Measurements from ENCODE around the gene AHSP. TPM values are rescaled to one million over a fixed set of nuclear protein-coding genes. Genes with fewer than 3 reads are reported as not detected.
"Not testable (repeated sequence)": the region's sequence is repeated elsewhere in the genome, so short reads cannot be mapped to it uniquely, and the experiment has no call there.

Gene AHSP, protein sequence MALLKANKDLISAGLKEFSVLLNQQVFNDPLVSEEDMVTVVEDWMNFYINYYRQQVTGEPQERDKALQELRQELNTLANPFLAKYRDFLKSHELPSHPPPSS
- polyA plus RNA-seq: not detected

DNA sequence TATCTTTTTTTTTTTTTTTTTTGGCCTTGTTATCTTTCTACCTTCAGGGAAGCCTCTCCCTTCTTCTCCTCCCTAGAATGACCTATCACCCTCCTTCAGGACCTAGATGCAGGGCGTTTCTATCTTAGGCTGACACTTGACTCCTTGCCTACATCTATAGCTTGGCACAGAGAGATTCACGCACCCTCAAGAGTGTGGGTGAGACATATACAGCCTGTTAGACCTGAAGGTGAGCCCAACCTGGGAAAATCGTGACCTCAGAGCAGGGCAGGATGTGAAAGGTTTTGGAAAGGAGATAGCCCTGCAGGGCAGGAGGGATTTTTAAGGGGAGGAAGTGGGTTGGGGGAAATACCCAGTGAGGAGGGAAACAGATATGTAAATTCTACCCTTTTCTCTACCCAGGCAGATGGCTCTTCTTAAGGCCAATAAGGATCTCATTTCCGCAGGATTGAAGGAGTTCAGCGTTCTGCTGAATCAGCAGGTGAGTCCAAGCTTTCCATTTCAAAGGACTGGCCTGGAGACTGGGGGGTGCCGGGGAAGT is at the start of gene AHSP:
TSS of gene AHSP (plus strand) at position 167 of the 541 bp plus-strand sequence. CDS start at position 407, 240 bp downstream.
- no peak within 1 kb of the TSS for H3K27ac ChIP-seq (ENCODE audit: low read depth in 2 of 2, low read length in 1 of 2)
- no peaks in the 10 kb centered on the region for H3K27me3 ChIP-seq (ENCODE audit: control insufficient read depth in 1 of 2, insufficient read depth in 2 of 2, low read length in 2 of 2)
- 60 to 62% methylated on average over 6 of the region's 6 CpGs for WGBS, 2 donors
- no peaks in the 10 kb centered on the region for H3K36me3 ChIP-seq (ENCODE audit: control insufficient read depth in 2 of 2, insufficient read depth in 2 of 2, low read length in 1 of 2)
- no peak within 1 kb of the TSS for H3K4me3 ChIP-seq (ENCODE audit: low read depth in 1 of 2, low read length in 2 of 2)
- H3K4me1 ChIP-seq (ENCODE audit: control insufficient read depth in 2 of 2, insufficient read depth in 2 of 2, low read length in 1 of 2): peaks cover 5 to 10% of the 10 kb centered on the region in 2 donors
- no peaks in the 10 kb centered on the region for H3K9me3 ChIP-seq (ENCODE audit: control insufficient read depth in 2 of 2, insufficient read depth in 1 of 2, low read depth in 1 of 2, low read length in 1 of 2)

DNA sequence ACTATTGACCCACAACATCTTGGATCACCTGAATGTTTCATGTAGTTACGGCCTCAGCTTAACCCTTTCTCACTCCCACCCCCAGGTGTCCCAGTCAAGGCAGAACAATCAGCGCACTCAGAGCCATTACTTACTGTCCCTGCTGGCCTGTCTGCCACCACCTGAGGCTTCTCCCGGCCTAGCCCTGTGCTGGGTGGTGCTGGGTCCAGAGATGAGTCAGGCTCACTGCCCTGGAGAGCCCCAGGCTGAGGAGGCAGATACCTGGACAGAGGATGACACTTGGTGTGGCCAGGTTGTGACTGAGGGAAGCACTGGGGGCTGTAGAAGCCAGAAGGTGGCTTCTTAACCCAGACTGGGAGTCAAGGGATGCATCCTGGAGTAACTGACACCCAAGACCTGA is 48.7 kb upstream of the AHSP start:
- Histone ChIP-seq H3K4me3 (ENCODE audit: low read depth in 1 of 2, low read length in 2 of 2) (no peak overlapping the region), H3K27me3 (ENCODE audit: control insufficient read depth in 1 of 2, insufficient read depth in 2 of 2, low read length in 2 of 2) (no peaks in the 10 kb centered on the region), H3K36me3 (ENCODE audit: control insufficient read depth in 2 of 2, insufficient read depth in 2 of 2, low read length in 1 of 2) (peaks cover 0 to 2% of the 10 kb centered on the region in 2 donors), H3K4me1 (ENCODE audit: control insufficient read depth in 2 of 2, insufficient read depth in 2 of 2, low read length in 1 of 2) (peaks cover 7 to 13% of the 10 kb centered on the region in 2 donors), H3K9me3 (ENCODE audit: control insufficient read depth in 2 of 2, insufficient read depth in 1 of 2, low read depth in 1 of 2, low read length in 1 of 2) (no peaks in the 10 kb centered on the region), H3K27ac (ENCODE audit: low read depth in 2 of 2, low read length in 1 of 2) (no peak overlapping the region)
- WGBS, 2 donors: 75 to 76% methylated on average over 3 of the region's 3 CpGs

DNA sequence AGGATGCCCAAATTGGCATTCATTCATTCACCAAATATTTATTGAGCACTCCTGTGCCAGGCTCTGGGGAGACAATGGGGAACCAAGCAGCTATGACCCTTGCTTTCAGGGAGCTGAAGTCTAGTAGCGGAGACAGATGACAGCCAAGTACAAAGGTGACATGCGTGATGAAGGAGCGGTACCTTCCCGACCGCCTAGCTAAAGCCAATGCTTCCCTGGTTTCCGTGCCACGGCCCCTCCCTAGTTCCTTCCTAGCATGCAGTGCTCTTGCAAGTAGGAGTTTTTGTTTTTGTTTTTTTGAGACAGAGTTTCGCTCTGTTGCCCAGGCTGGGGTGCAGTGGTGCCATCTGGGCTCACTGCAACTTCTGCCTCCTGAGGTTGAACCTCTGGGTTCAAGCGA is 47.9 kb upstream of the AHSP start:
- no peaks in the 10 kb centered on the region for H3K9me3 ChIP-seq (ENCODE audit: control insufficient read depth in 2 of 2, insufficient read depth in 1 of 2, low read depth in 1 of 2, low read length in 1 of 2)
- no peaks in the 10 kb centered on the region for H3K27me3 ChIP-seq (ENCODE audit: control insufficient read depth in 1 of 2, insufficient read depth in 2 of 2, low read length in 2 of 2)
- H3K36me3 ChIP-seq (ENCODE audit: control insufficient read depth in 2 of 2, insufficient read depth in 2 of 2, low read length in 1 of 2): peaks cover 0 to 2% of the 10 kb centered on the region in 2 donors
- H3K4me3 ChIP-seq (ENCODE audit: low read depth in 1 of 2, low read length in 2 of 2): no peak overlapping the region
- H3K4me1 ChIP-seq (ENCODE audit: control insufficient read depth in 2 of 2, insufficient read depth in 2 of 2, low read length in 1 of 2): peaks cover 7 to 13% of the 10 kb centered on the region in 2 donors
- WGBS, 2 donors: 73 to 78% methylated on average over 9 of the region's 9 CpGs
- no peak overlapping the region for H3K27ac ChIP-seq (ENCODE audit: low read depth in 2 of 2, low read length in 1 of 2)

DNA sequence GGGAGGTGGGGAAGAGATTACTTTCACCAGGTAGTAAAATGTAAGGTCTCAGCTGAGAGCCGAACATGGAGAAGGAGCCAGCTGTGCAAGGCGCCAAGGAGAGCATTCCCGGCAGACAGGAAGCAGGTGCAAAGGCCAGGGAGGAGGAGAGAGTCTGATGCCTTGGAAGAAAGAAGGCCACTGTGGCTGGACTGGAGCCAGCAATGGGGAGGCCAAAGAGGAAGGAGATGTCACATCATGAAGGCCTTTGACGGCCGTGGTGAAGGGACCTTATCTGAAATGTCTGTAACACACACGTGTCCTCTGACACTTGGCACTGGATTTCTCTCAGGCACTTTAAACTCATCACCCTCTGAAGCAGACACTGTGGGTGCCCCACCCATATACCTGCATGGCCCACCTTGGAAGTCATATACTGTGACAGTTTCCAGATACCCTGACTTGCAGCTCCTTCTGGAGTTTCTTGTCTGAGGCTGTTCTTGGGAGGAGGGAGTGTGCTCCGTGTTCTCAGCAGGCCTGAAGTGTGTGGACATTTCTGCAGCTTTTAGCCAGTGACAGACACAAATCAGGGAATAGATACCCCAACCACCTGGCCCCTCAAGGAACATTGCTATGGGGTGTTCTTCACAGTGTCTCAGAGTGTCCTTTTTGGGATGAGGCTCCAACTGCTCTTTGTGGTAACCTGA is 46.7 kb upstream of the AHSP start:
- 39 to 47% methylated on average over 7 of the region's 7 CpGs for WGBS, 2 donors

DNA sequence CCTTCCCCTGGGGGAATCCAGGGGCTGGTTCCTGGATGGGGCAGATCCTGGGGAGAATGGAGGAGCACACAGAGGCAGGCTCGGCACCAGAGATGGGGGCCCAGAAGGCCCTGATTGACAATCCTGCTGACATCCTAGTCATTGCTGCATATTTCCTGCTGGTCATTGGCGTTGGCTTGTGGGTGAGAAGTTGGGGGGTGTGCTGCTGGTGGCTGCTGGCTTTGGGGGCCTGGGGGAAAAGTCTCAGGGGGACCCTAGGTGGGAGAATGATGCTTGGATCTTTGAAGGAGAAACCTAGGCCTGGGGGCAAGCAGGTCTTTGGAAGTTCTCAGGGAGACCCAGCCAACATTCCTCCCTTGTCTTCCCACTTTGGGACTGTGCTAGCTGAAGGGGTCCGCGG is 44.6 kb upstream of the AHSP start, which contains the start of gene SLC5A2:
TSS of gene SLC5A2 (plus strand) at position 43 of the 400 bp plus-strand sequence. CDS start at position 57, 14 bp downstream.
- Histone ChIP-seq H3K9me3 (ENCODE audit: control insufficient read depth in 2 of 2, insufficient read depth in 1 of 2, low read depth in 1 of 2, low read length in 1 of 2) (no peaks in the 10 kb centered on the region), H3K4me1 (ENCODE audit: control insufficient read depth in 2 of 2, insufficient read depth in 2 of 2, low read length in 1 of 2) (peaks cover 6 to 8% of the 10 kb centered on the region in 2 donors), H3K4me3 (ENCODE audit: low read depth in 1 of 2, low read length in 2 of 2) (no peak within 1 kb of the TSS), H3K27ac (ENCODE audit: low read depth in 2 of 2, low read length in 1 of 2) (no peak within 1 kb of the TSS), H3K36me3 (ENCODE audit: control insufficient read depth in 2 of 2, insufficient read depth in 2 of 2, low read length in 1 of 2) (peaks cover 0 to 2% of the 10 kb centered on the region in 2 donors), H3K27me3 (ENCODE audit: control insufficient read depth in 1 of 2, insufficient read depth in 2 of 2, low read length in 2 of 2) (no peaks in the 10 kb centered on the region)
- 89 to 94% methylated on average over 4 of the region's 4 CpGs for WGBS, 2 donors

More for the DNA sequence above, 46.7 kb upstream of the AHSP start:
- Histone ChIP-seq H3K4me3 (ENCODE audit: low read depth in 1 of 2, low read length in 2 of 2) (no peak overlapping the region), H3K9me3 (ENCODE audit: control insufficient read depth in 2 of 2, insufficient read depth in 1 of 2, low read depth in 1 of 2, low read length in 1 of 2) (no peaks in the 10 kb centered on the region), H3K27ac (ENCODE audit: low read depth in 2 of 2, low read length in 1 of 2) (no peak overlapping the region), H3K36me3 (ENCODE audit: control insufficient read depth in 2 of 2, insufficient read depth in 2 of 2, low read length in 1 of 2) (peaks cover 0 to 2% of the 10 kb centered on the region in 2 donors), H3K4me1 (ENCODE audit: control insufficient read depth in 2 of 2, insufficient read depth in 2 of 2, low read length in 1 of 2) (peaks cover 5 to 11% of the 10 kb centered on the region in 2 donors), H3K27me3 (ENCODE audit: control insufficient read depth in 1 of 2, insufficient read depth in 2 of 2, low read length in 2 of 2) (no peaks in the 10 kb centered on the region)

DNA sequence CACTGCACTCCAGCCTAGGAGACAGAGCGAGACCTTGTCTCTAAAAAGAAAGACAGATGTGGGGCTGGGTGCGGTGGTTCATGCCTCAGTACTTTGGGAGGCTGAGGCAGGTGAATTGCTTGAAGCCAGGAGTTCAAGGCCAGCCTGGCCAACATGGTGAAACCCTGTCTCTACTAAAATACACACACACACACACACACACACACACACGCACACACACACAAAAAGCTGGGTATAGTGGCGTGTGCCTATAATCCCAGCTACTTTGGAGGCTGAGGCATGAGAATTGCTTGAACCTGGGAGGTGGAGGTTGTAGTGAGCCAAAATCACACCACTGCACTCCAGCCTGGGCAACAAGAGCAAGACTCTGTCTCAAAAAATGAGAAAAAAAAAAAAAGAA is 43.7 kb upstream of the AHSP start:
- not testable (repeated sequence) for H3K36me3 ChIP-seq (ENCODE audit: control insufficient read depth in 2 of 2, insufficient read depth in 2 of 2, low read length in 1 of 2); H3K27ac ChIP-seq (ENCODE audit: low read depth in 2 of 2, low read length in 1 of 2); H3K9me3 ChIP-seq (ENCODE audit: control insufficient read depth in 2 of 2, insufficient read depth in 1 of 2, low read depth in 1 of 2, low read length in 1 of 2); H3K4me3 ChIP-seq (ENCODE audit: low read depth in 1 of 2, low read length in 2 of 2); H3K27me3 ChIP-seq (ENCODE audit: control insufficient read depth in 1 of 2, insufficient read depth in 2 of 2, low read length in 2 of 2)
- peaks cover 12 to 16% of the 10 kb centered on the region in 2 donors for H3K4me1 ChIP-seq (ENCODE audit: control insufficient read depth in 2 of 2, insufficient read depth in 2 of 2, low read length in 1 of 2)
- WGBS, 2 donors: 92 to 95% methylated on average over 4 of the region's 4 CpGs

DNA sequence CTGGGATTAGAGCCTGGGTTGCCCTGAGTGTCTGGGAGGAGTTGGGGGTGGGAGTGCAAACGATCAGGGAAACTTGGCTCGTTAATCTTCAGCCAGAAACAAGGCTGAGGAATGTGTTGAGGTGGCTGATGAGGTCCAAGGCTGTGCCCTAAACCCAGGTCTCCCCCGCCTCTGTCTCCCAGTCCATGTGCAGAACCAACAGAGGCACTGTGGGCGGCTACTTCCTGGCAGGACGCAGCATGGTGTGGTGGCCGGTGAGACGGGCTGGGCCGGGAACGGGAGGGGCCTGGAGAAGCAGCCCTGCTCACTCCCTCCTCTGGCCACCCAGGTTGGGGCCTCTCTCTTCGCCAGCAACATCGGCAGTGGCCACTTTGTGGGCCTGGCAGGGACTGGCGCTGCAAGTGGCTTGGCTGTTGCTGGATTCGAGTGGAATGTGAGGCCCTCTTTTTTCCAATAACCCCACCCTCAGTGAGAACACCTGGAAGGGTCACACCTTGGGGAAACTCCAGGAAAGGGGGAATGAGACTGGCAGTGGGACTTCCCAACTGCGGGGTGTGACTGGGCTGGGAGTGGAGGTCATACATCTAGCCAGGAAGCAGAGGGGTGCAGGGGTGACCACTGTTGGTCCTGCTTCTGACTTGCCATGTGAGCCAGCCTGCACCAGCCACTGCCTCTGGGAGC is 43.1 kb upstream of the AHSP start:
- WGBS, 2 donors: 56 to 65% methylated on average over 14 of the region's 14 CpGs
- H3K4me3 ChIP-seq (ENCODE audit: low read depth in 1 of 2, low read length in 2 of 2): no peak overlapping the region
- H3K4me1 ChIP-seq (ENCODE audit: control insufficient read depth in 2 of 2, insufficient read depth in 2 of 2, low read length in 1 of 2): peaks cover 12 to 17% of the 10 kb centered on the region in 2 donors
- no peaks in the 10 kb centered on the region for H3K36me3 ChIP-seq (ENCODE audit: control insufficient read depth in 2 of 2, insufficient read depth in 2 of 2, low read length in 1 of 2)
- no peaks in the 10 kb centered on the region for H3K9me3 ChIP-seq (ENCODE audit: control insufficient read depth in 2 of 2, insufficient read depth in 1 of 2, low read depth in 1 of 2, low read length in 1 of 2)
- H3K27ac ChIP-seq (ENCODE audit: low read depth in 2 of 2, low read length in 1 of 2): no peak overlapping the region
- no peaks in the 10 kb centered on the region for H3K27me3 ChIP-seq (ENCODE audit: control insufficient read depth in 1 of 2, insufficient read depth in 2 of 2, low read length in 2 of 2)

DNA sequence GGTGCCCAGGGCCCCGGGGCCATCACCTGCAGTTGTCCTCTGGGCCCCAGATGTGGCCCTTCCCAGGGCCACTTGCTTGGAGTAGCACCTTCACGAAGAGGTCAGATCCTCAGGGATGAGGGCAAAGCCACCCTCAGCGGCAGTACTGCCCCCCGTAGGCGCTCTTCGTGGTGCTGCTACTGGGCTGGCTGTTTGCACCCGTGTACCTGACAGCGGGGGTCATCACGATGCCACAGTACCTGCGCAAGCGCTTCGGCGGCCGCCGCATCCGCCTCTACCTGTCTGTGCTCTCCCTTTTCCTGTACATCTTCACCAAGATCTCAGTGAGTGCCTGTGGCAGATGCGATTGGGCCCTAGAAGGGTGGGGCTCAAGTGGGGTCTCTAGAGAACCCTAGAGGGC is 42.1 kb upstream of the AHSP start:
- Histone ChIP-seq H3K27me3 (ENCODE audit: control insufficient read depth in 1 of 2, insufficient read depth in 2 of 2, low read length in 2 of 2) (no peaks in the 10 kb centered on the region), H3K4me3 (ENCODE audit: low read depth in 1 of 2, low read length in 2 of 2) (no peak overlapping the region), H3K9me3 (ENCODE audit: control insufficient read depth in 2 of 2, insufficient read depth in 1 of 2, low read depth in 1 of 2, low read length in 1 of 2) (no peaks in the 10 kb centered on the region), H3K4me1 (ENCODE audit: control insufficient read depth in 2 of 2, insufficient read depth in 2 of 2, low read length in 1 of 2) (peaks cover 12 to 17% of the 10 kb centered on the region in 2 donors), H3K27ac (ENCODE audit: low read depth in 2 of 2, low read length in 1 of 2) (no peak overlapping the region), H3K36me3 (ENCODE audit: control insufficient read depth in 2 of 2, insufficient read depth in 2 of 2, low read length in 1 of 2) (no peaks in the 10 kb centered on the region)
- 93 to 94% methylated on average over 17 of the region's 17 CpGs for WGBS, 2 donors

DNA sequence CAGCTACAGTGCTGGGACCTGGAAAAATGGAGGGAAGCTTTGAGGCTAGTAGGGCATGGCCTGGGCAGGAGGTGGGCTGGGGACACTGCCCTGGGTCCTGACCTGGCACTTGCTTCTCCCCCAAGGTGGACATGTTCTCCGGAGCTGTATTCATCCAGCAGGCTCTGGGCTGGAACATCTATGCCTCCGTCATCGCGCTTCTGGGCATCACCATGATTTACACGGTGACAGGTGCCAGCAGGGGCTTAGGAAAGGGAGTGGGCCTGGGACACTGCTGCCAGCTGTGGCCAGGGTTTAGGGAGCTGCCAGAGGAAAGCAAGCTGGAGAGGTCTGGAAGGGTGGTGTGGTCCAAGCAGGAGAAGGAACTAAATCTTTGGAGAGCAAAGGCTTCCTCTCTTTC is 41.7 kb upstream of the AHSP start:
- Histone ChIP-seq H3K9me3 (ENCODE audit: control insufficient read depth in 2 of 2, insufficient read depth in 1 of 2, low read depth in 1 of 2, low read length in 1 of 2) (no peaks in the 10 kb centered on the region), H3K36me3 (ENCODE audit: control insufficient read depth in 2 of 2, insufficient read depth in 2 of 2, low read length in 1 of 2) (peaks cover 0 to 3% of the 10 kb centered on the region in 2 donors), H3K4me1 (ENCODE audit: control insufficient read depth in 2 of 2, insufficient read depth in 2 of 2, low read length in 1 of 2) (peaks cover 12 to 17% of the 10 kb centered on the region in 2 donors), H3K27ac (ENCODE audit: low read depth in 2 of 2, low read length in 1 of 2) (no peak overlapping the region), H3K27me3 (ENCODE audit: control insufficient read depth in 1 of 2, insufficient read depth in 2 of 2, low read length in 2 of 2) (no peaks in the 10 kb centered on the region), H3K4me3 (ENCODE audit: low read depth in 1 of 2, low read length in 2 of 2) (no peak overlapping the region)
- WGBS, 2 donors: 94 to 95% methylated on average over 5 of the region's 5 CpGs

Data from esophagus (tissue), 2 donors.